Activated CD8-positive, alpha-beta memory T cell treated with anti-CD3 and anti-CD28 coated beads for 24 hours (primary cell): Measurements from ENCODE around the gene ZNF768.
"Not testable (repeated sequence)": the region's sequence is repeated elsewhere in the genome, so short reads cannot be mapped to it uniquely, and the experiment has no call there.

Experiments
- DNase-seq: peaks from one replicate; pipeline ENCODE4 v3.0.0-alpha.2; 2020

The ZNF768 gene

GRCh38 chr16:30509081-30509765, 17.1 kb downstream of the ZNF768 start:
- DNase-seq: no peak

GRCh38 chr16:30503403-30504296, 22.7 kb downstream of the ZNF768 start:
- DNase-seq: no peak

GRCh38 chr16:30499284-30499683, 27.1 kb downstream of the ZNF768 start:
- DNase-seq: no peak

GRCh38 chr16:30494709-30495108, 31.7 kb downstream of the ZNF768 start:
- no peak for DNase-seq

- no peak for DNase-seq
These were observed 32.4 kb downstream of the ZNF768 start for GRCh38 chr16:30493941-30494488.

- no peak for DNase-seq
These were observed 34.5 kb downstream of the ZNF768 start for GRCh38 chr16:30491744-30492308.

- no peak for DNase-seq
These were observed 35.1 kb downstream of the ZNF768 start for GRCh38 chr16:30491229-30491628.

GRCh38 chr16:30490210-30490609, 36.2 kb downstream of the ZNF768 start:
- DNase-seq: no peak

GRCh38 chr16:30488764-30489605, 37.4 kb downstream of the ZNF768 start:
- DNase-seq: no peak

- DNase-seq: no peak
These were observed 40.4 kb downstream of the ZNF768 start for GRCh38 chr16:30485818-30486436.

- no peak for DNase-seq
These were observed 41.5 kb downstream of the ZNF768 start for GRCh38 chr16:30484887-30485286.

GRCh38 chr16:30482366-30482765, 44.0 kb downstream of the ZNF768 start:
- DNase-seq: no peak

GRCh38 chr16:30481381-30481780, 45.0 kb downstream of the ZNF768 start:
- no peak for DNase-seq

GRCh38 chr16:30478766-30479478, 47.4 kb downstream of the ZNF768 start:
- no peak for DNase-seq

GRCh38 chr16:30477773-30478172, 48.6 kb downstream of the ZNF768 start:
- DNase-seq: not testable (repeated sequence)

GRCh38 chr16:30476991-30477390, 49.4 kb downstream of the ZNF768 start:
- DNase-seq: no peak

- DNase-seq: no peak
These were observed 51.7 kb downstream of the ZNF768 start for GRCh38 chr16:30474684-30475083.

- no peak for DNase-seq
These were observed 52.3 kb downstream of the ZNF768 start for GRCh38 chr16:30474074-30474452.
